ENCODE measurements around the gene NTRK3.

The NTRK3 gene

GRCh38 chr15:88042047-88042446 lies 214.5 kb downstream of the NTRK3 start:
- no peak overlapping the region for H4K8ac ChIP-seq (ENCODE audit: low read depth, low read length)
- no peak overlapping the region for H3K9ac ChIP-seq (ENCODE audit: low read length)
- no peak overlapping the region for H3K14ac ChIP-seq (ENCODE audit: low read length)
- no peaks in the 10 kb centered on the region for H3K36me3 ChIP-seq (ENCODE audit: control insufficient read depth in 1 of 2, insufficient read depth in 2 of 2, low read length in 2 of 2)
- no peak overlapping the region for H4K12ac ChIP-seq (ENCODE audit: low read depth, low read length)
- H2BK120ac ChIP-seq (ENCODE audit: insufficient read depth, low read length, poor library complexity), result no peak overlapping the region
- H2AK5ac ChIP-seq (ENCODE audit: low read length), result no peak overlapping the region
- no peak overlapping the region for H3K27ac ChIP-seq (ENCODE audit: low read depth, low read length)
- H3K79me2 ChIP-seq (ENCODE audit: control insufficient read depth, insufficient read depth, low read length, poor library complexity), result no peaks in the 10 kb centered on the region
- no peak overlapping the region for H4K91ac ChIP-seq (ENCODE audit: low read depth, low read length)
- H3K4ac ChIP-seq (ENCODE audit: low read depth, low read length), result no peak overlapping the region
- no peak overlapping the region for H3K18ac ChIP-seq (ENCODE audit: low read length)
- H3K79me1 ChIP-seq (ENCODE audit: low read length), result no peaks in the 10 kb centered on the region
- no peak overlapping the region for H2BK12ac ChIP-seq (ENCODE audit: low read length)
- H3K4me3 ChIP-seq (ENCODE audit: low read depth, low read length), result no peak overlapping the region
- H2BK5ac ChIP-seq (ENCODE audit: low read depth, low read length, poor library complexity), result no peak overlapping the region
- H3K4me1 ChIP-seq (ENCODE audit: control insufficient read depth in 1 of 2, insufficient read depth in 2 of 2, low read length in 2 of 2), result no peaks in the 10 kb centered on the region
- DNase-seq, result no peak
- H3K9me3 ChIP-seq (ENCODE audit: insufficient read depth, low read depth, low read length), result no peaks in the 10 kb centered on the region
- H3K4me2 ChIP-seq (ENCODE audit: low read length), result no peak overlapping the region
- H2AFZ ChIP-seq (ENCODE audit: insufficient read depth, low read length, poor library complexity), result no peak overlapping the region
- WGBS (ENCODE audit: extremely low coverage, insufficient coverage, insufficient read length), result no CpG with 5 or more reads among the region's 5 CpGs
- H3K27me3 ChIP-seq (ENCODE audit: insufficient read depth, low read length), result no peaks in the 10 kb centered on the region
- no peak overlapping the region for H3K23ac ChIP-seq (ENCODE audit: low read length)

- no peak overlapping the region for H3K27ac ChIP-seq (ENCODE audit: low read depth, low read length)
- no peak overlapping the region for H4K8ac ChIP-seq (ENCODE audit: low read depth, low read length)
- H4K91ac ChIP-seq (ENCODE audit: low read depth, low read length), result no peak overlapping the region
- H3K36me3 ChIP-seq (ENCODE audit: control insufficient read depth in 1 of 2, insufficient read depth in 2 of 2, low read length in 2 of 2), result no peaks in the 10 kb centered on the region
- H2BK5ac ChIP-seq (ENCODE audit: low read depth, low read length, poor library complexity), result no peak overlapping the region
- H3K4me1 ChIP-seq (ENCODE audit: control insufficient read depth in 1 of 2, insufficient read depth in 2 of 2, low read length in 2 of 2), result no peaks in the 10 kb centered on the region
- WGBS (ENCODE audit: extremely low coverage, insufficient coverage, insufficient read length), result no CpG with 5 or more reads among the region's 1 CpG
- no peak overlapping the region for H2AK5ac ChIP-seq (ENCODE audit: low read length)
- H2BK12ac ChIP-seq (ENCODE audit: low read length), result no peak overlapping the region
- H3K4me3 ChIP-seq (ENCODE audit: low read depth, low read length), result no peak overlapping the region
- H3K79me1 ChIP-seq (ENCODE audit: low read length), result no peaks in the 10 kb centered on the region
- no peak overlapping the region for H3K4ac ChIP-seq (ENCODE audit: low read depth, low read length)
- H3K14ac ChIP-seq (ENCODE audit: low read length), result no peak overlapping the region
- H2AFZ ChIP-seq (ENCODE audit: insufficient read depth, low read length, poor library complexity), result no peak overlapping the region
- H4K12ac ChIP-seq (ENCODE audit: low read depth, low read length), result no peak overlapping the region
- no peak overlapping the region for H3K9ac ChIP-seq (ENCODE audit: low read length)
- H3K23ac ChIP-seq (ENCODE audit: low read length), result no peak overlapping the region
- no peaks in the 10 kb centered on the region for H3K9me3 ChIP-seq (ENCODE audit: insufficient read depth, low read depth, low read length)
- no peak for DNase-seq
- H2BK120ac ChIP-seq (ENCODE audit: insufficient read depth, low read length, poor library complexity), result no peak overlapping the region
- no peak overlapping the region for H3K18ac ChIP-seq (ENCODE audit: low read length)
- no peak overlapping the region for H3K4me2 ChIP-seq (ENCODE audit: low read length)
- H3K79me2 ChIP-seq (ENCODE audit: control insufficient read depth, insufficient read depth, low read length, poor library complexity), result no peaks in the 10 kb centered on the region
- no peaks in the 10 kb centered on the region for H3K27me3 ChIP-seq (ENCODE audit: insufficient read depth, low read length)
Measured at GRCh38 chr15:88040516-88040915, 216.0 kb downstream of the NTRK3 start.

- no peak overlapping the region for H4K12ac ChIP-seq (ENCODE audit: low read depth, low read length)
- no peak overlapping the region for H3K9ac ChIP-seq (ENCODE audit: low read length)
- H3K4me2 ChIP-seq (ENCODE audit: low read length), result no peak overlapping the region
- no peaks in the 10 kb centered on the region for H3K36me3 ChIP-seq (ENCODE audit: control insufficient read depth in 1 of 2, insufficient read depth in 2 of 2, low read length in 2 of 2)
- no peaks in the 10 kb centered on the region for H3K27me3 ChIP-seq (ENCODE audit: insufficient read depth, low read length)
- H3K79me2 ChIP-seq (ENCODE audit: control insufficient read depth, insufficient read depth, low read length, poor library complexity), result no peaks in the 10 kb centered on the region
- no peak overlapping the region for H2BK5ac ChIP-seq (ENCODE audit: low read depth, low read length, poor library complexity)
- H3K27ac ChIP-seq (ENCODE audit: low read depth, low read length), result no peak overlapping the region
- no peak overlapping the region for H2BK120ac ChIP-seq (ENCODE audit: insufficient read depth, low read length, poor library complexity)
- H3K4me3 ChIP-seq (ENCODE audit: low read depth, low read length), result no peak overlapping the region
- no CpG with 5 or more reads among the region's 4 CpGs for WGBS (ENCODE audit: extremely low coverage, insufficient coverage, insufficient read length)
- H3K4me1 ChIP-seq (ENCODE audit: control insufficient read depth in 1 of 2, insufficient read depth in 2 of 2, low read length in 2 of 2), result no peaks in the 10 kb centered on the region
- no peak overlapping the region for H4K8ac ChIP-seq (ENCODE audit: low read depth, low read length)
- H3K23ac ChIP-seq (ENCODE audit: low read length), result no peak overlapping the region
- H4K91ac ChIP-seq (ENCODE audit: low read depth, low read length), result no peak overlapping the region
- no peak overlapping the region for H3K14ac ChIP-seq (ENCODE audit: low read length)
- H2AK5ac ChIP-seq (ENCODE audit: low read length), result no peak overlapping the region
- no peak overlapping the region for H2AFZ ChIP-seq (ENCODE audit: insufficient read depth, low read length, poor library complexity)
- DNase-seq, result no peak
- H3K18ac ChIP-seq (ENCODE audit: low read length), result no peak overlapping the region
- H3K4ac ChIP-seq (ENCODE audit: low read depth, low read length), result no peak overlapping the region
- H3K79me1 ChIP-seq (ENCODE audit: low read length), result no peaks in the 10 kb centered on the region
- H3K9me3 ChIP-seq (ENCODE audit: insufficient read depth, low read depth, low read length), result no peaks in the 10 kb centered on the region
- H2BK12ac ChIP-seq (ENCODE audit: low read length), result no peak overlapping the region
Measured at GRCh38 chr15:88038261-88038660, 218.3 kb downstream of the NTRK3 start.

GRCh38 chr15:88036154-88036839 lies 220.2 kb downstream of the NTRK3 start:
- Histone ChIP-seq H3K23ac (ENCODE audit: low read length) (no peak overlapping the region), H3K9ac (ENCODE audit: low read length) (no peak overlapping the region), H2BK5ac (ENCODE audit: low read depth, low read length, poor library complexity) (no peak overlapping the region), H3K9me3 (ENCODE audit: insufficient read depth, low read depth, low read length) (peaks cover 3% of the 10 kb centered on the region), H4K8ac (ENCODE audit: low read depth, low read length) (no peak overlapping the region), H4K91ac (ENCODE audit: low read depth, low read length) (no peak overlapping the region), H2BK120ac (ENCODE audit: insufficient read depth, low read length, poor library complexity) (no peak overlapping the region), H4K12ac (ENCODE audit: low read depth, low read length) (no peak overlapping the region), H2AFZ (ENCODE audit: insufficient read depth, low read length, poor library complexity) (no peak overlapping the region), H3K4ac (ENCODE audit: low read depth, low read length) (no peak overlapping the region), H2AK5ac (ENCODE audit: low read length) (no peak overlapping the region), H3K18ac (ENCODE audit: low read length) (no peak overlapping the region), H3K79me1 (ENCODE audit: low read length) (no peaks in the 10 kb centered on the region), H3K79me2 (ENCODE audit: control insufficient read depth, insufficient read depth, low read length, poor library complexity) (no peaks in the 10 kb centered on the region), H3K36me3 (ENCODE audit: control insufficient read depth in 1 of 2, insufficient read depth in 2 of 2, low read length in 2 of 2) (no peaks in the 10 kb centered on the region), H3K4me2 (ENCODE audit: low read length) (no peak overlapping the region), H3K4me1 (ENCODE audit: control insufficient read depth in 1 of 2, insufficient read depth in 2 of 2, low read length in 2 of 2) (no peaks in the 10 kb centered on the region), H3K27ac (ENCODE audit: low read depth, low read length) (no peak overlapping the region), H3K14ac (ENCODE audit: low read length) (no peak overlapping the region), H2BK12ac (ENCODE audit: low read length) (no peak overlapping the region), H3K27me3 (ENCODE audit: insufficient read depth, low read length) (no peaks in the 10 kb centered on the region), H3K4me3 (ENCODE audit: low read depth, low read length) (no peak overlapping the region)
- DNase-seq, result no peak
- WGBS (ENCODE audit: extremely low coverage, insufficient coverage, insufficient read length), result no CpG with 5 or more reads among the region's 9 CpGs

All from trophoblast cell (in vitro differentiated cells and primary cell).